Right kidney (tissue), 1 donor: ENCODE data around the gene CASP8AP2.
"Not testable (repeated sequence)": the region's sequence is repeated elsewhere in the genome, so short reads cannot be mapped to it uniquely, and the experiment has no call there.

Experiments
- DNase-seq: peaks from one replicate; pipeline ENCODE4 v3.0.0-alpha.2; 2016

Gene CASP8AP2

DNA sequence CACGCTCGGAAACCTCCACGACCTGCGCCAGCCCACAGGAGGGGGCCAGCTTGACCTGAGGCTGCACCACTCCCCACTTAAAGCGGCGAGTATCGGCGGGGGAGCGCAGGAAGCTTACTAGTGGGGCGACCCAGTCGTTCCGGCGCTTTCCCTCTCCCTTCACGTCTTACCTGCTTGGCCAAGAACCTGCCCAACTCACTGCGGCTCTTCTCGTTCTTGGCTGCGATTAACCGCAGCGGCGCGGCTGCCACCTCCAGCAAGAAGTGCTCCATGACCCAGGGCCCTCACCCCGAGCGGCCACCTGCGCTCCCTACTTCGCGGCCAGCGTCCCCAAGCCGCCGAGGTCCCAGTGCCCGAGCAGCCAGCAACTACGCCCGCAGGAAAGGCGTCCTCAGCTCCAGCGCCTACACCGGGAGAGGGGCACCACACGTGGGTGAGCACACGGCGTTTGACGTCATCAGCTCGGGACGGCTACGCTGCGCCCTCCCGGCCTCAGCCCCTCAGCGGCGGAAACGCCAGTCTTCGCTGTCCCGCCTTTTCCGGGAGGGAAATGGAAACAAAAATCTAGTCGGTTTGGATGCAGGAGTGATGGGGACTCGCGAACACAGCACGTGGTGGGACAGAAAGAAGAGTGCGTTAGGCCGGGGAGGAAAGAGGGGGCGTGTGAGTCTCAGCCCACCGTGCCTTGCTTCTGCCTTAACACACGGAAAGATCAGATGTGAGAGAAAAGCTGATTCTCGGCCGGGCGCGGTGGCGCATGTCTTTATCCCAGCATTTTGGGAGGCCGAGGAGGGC, 10.1 kb upstream of the CASP8AP2 start, which contains the start of gene MDN1:
TSS of gene MDN1 (minus strand) at position 459 of the 795 bp plus-strand sequence. CDS start at position 272, 187 bp downstream.
- peak; percentile 90 for DNase-seq

DNA sequence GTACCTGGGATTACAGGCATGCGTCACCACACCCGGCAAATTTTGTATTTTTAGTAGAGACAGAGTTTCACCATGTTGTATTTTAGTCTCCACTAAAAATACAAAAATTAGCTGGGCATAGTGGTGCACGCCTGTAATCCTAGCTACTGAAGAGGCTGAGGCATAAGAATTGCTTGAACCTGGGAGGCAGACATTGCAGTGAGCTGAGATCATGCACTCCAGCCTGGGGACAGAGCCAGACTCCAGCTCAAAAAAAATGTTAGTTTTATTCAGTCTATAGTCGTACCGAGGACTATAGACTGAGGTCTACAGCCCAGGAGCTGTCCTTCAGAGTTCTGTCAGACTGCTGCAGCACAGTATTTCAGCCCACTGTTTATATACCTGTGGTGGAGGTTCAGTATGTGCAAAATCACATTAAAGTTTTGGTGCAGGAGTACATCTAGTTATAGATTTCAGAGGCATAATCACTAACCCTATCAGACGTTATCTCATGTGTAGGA, 3.6 kb upstream of the CASP8AP2 start:
- no peak for DNase-seq

DNA sequence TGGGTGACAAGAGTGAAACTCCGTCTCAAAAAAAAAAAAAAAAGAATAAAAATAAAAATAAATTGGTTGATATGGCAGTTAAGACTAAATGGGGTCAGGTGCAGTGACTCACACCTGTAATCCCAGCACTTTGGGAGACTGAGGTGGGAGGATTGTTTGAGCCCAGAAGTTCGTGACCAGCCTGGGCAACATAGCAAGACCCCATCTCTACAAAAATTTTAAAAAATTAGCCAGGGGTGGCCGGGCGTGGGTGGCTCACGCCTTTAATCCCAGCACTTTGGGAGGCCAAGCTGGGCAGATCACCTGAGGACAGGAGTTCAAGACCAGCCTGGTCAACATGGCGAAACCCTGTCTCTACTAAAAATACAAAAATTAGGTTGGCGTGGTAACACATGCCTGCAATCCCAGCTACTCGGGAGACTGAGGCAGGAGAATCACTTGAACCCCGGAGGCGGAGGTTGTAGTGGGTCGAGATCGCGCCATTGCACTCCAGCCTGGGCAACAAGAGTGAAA, 1.1 kb upstream of the CASP8AP2 start:
- DNase-seq = not testable (repeated sequence)

DNA sequence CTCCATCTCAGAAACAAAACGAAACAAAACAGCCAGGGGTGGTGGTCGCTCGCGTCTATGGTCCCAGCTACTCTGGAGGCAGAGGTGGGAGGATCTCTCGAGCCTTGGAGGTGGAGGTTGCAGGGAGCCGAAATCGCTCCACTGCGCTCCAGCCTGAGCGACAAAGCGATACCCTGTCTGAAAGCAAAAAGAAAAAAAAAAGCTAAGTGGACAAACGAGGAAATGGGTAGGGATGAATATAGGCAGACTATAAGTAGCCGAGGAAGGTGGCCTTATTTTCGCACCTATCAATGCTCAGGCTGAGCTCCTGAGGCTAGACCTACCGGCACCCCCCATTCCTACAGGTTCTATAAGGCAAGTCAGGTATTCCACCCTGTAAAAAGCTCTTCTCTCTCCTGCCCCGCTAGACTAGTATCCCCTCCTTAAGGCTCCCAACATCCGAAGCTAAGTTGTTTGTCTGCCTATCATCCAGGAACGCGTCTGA, 650 bp upstream of the CASP8AP2 start:
- no peak for DNase-seq

DNA sequence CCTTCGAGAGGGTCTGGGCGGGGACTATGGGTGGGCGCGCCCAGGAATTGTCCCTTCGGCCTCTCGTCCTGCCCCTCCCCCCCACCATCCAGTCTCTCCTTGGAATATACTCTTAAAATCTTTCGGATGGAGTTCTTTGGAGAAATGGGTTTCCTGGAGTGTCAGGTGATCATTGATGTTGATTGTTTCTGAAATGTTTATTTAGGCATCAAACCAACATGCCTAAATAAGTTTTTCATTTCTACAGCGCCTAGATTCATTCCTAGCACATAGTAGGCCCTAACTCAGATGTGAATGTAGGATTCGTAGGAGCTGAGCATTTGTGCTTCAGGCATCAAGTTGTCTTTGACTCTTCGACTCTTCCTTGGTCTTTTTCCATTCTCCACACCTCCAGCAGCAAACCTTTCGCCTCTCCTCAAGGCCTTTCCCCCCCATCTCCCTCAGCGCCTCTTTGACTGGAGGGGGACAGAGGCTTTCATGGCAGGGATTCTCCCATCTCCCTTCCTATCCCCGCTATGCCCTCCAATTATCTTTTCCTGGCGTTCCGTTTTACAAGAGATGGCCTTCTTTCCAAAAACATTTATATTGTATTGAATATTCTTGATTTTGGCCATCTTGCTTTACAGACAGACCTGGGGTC, 610 bp downstream of the CASP8AP2 start:
- peak; percentile 13 for DNase-seq

DNA sequence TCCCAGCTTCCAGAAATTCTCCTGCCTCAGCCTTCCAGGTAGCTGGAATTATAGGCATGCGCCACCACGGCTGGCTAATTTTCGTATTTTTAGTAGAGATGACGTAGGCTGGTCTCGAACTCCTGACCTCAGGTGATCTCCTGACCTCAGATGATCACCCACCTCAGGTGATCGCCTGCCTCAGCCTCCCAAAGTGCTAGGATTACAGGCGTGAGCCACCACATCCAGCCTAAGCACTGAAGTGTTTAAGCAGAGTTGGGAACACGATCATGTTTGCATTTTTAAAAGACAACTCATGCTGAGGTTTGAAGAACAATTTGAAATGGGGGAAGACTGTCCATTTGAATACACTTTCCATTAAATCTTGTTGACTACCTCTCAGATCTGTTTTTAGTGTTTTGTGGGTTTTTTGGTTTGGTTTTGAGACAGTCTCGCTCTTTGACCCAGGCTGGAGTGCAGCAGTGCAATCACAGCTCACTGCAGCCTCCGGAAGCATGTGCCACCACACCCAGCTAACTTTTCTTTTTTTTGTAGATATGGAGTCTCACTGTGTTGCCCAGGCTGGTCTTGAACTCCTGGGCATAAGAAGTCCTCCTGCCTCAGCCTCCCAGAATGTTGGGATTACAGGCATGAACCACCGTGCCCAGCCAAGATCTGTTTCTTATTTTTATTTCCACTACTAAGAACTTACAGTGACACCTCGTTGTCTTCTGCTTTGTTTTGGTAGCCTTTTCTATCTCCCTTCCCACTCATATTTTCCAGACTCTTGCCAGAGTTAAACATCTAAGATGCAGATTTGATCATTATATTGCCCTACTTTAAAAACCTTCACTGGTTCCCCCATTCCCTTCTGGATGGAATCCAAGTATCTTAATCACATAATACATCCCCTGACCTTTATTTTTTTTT, 5.5 kb downstream of the CASP8AP2 start:
- no peak for DNase-seq

DNA sequence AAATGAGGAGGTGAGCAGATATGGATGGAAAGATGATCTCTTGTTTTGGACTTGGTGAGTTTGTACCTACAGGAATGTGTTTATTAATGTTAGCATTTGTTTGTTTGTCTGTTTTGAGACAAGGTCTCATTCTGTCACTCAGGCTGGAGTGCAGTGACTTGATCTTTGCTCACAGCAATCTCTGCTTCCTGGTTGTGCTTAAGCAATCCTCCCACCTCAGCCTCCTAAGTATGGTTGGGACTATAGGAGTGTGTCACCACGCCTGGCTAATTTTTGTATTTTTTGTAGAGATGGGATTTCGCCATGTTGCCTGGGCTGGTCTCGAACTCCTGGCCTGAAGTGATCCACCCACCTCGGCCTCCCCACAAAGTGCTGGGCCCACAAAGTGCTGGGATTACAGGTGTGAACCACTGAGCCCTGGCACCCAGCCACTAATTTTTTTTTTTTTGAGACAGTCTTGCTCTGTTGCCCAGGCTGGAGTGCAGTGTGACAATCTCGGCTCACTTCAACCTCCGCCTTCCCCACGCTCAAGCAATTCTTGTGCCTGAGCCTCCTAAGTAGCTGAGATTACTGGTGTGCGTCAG, 7.1 kb downstream of the CASP8AP2 start:
- no peak for DNase-seq

DNA sequence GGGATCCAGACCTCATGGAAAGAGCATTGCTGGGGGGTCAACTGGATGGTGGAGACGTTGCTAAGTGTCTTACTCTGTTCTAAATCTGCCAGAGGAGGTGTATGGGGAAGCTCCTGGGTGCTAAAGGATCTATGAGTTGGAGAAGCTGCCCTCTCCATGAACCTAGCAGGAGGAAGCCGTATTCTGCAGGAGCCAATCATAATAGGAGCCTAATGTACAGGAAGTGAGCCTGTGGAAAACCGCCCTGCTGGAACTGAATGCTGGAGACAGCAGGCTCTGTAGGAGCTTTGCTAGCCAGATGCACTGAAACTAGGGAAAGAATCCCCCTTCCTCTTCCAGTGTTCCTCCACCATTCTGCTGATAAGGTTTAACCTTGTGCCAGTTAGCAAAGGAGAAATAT, 10.9 kb downstream of the CASP8AP2 start:
- DNase-seq = no peak

DNA sequence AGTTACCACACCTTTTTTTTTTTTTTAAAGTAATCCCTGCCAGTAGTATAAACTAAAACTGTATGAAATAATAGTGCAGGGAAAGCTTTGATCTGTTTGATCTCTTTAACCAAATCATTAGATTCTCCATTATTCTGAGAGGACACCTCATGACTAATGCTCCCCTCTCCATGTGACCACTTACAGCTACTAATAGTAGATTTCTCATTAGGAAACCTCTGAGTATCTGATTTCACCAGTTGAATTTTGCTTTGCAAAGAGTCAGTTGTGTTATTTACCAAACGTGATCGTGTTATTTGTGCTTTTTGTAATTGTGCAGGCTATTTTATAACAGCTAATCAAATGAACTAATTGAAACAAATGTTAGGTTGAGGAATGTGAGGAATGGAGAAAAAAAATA, 12.5 kb downstream of the CASP8AP2 start:
- DNase-seq = no peak

DNA sequence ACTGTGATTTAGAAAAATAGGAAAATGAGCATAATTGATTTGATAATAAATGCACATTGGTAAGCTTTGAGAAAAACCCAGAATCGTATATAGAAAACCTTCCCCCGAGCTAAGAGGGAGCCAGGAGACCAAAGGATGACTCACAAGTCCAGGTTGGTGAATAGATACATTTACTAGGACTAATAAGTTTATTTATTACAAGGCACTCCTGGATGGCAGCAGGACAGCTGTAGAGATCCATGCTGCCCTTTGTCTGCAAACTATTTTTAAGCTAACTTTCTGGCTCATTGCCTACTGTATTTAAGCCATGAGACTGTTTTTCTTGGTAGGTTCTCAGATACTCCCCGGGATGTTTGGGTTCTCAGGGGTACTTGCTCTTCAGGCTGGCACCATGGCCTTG, 13.4 kb downstream of the CASP8AP2 start:
- no peak for DNase-seq

DNA sequence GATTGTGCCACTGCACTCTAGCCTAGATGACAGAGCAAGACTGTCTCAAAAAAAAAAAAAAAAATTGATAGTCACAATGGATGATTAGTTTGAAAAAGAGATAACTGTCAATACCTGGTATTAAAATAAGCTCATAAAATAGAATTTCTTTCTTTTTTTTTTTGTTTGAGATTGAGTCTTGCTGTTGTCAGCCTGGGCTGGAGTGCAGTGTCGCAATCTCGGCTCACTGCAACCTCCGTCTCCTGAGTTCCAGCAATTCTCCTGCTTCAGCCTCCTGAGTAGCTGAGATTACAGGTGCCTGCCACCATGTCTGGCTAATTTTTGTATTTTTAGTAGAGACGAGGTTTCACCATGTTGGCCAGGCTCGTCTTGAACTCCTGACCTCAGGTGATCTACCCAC, 17.8 kb downstream of the CASP8AP2 start:
- not testable (repeated sequence) for DNase-seq

DNA sequence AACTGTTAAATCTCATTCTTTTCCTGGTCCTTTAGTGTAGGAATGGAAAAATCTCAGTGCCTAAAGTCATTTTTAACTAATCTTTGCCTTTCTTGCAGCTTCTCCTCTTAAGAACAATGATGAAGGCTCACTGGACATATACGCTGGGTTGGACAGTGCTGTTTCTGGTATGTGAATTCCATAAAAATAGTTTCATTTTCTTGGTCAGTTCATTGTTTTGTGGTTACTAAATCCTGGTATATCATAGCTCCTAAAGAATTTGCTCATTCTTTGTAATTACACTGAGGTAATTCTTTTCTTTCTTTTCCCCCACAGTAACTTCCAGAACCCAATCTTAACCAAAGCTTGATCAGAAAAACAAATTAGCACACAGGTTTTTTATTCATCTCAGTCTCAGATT, 23.4 kb downstream of the CASP8AP2 start:
- no peak for DNase-seq

DNA sequence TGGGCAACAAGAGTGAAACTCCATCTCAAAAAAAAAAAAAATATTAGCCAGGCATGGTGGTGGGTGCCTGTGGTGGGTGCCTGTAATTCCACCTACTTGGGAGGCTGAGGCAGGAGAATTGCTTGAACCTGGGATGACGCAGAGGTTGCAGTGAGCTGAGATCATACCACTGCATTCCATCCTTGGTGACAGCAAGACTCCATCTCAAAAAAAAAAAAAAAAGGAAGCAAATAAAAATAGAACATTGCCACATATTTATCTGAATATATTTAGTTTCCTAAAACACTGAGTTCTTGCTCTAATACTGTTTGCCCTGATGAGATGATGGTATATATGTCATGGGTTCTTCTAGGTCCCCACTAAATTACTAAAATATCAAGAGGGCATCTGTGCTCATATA, 28.4 kb downstream of the CASP8AP2 start:
- DNase-seq = no peak

DNA sequence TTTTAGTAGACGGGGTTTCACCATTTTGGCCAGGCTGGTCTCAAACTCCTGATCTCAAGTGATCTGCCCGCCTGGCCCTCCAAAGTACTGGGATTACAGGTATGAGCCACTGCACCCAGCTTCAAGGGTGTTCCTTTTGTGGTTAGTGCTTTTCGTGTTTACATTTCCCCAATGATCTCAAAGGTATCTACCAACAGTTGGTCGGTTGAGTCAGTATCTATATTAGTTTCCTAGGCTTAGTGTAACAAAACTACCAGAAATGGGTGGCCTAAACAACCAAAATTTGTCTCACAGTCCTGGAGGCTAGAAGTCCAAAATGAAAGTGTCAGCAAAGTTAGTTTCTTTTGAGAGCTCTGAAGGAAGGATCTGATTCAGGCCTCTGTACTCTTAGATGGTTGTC, 30.1 kb downstream of the CASP8AP2 start:
- no peak for DNase-seq

DNA sequence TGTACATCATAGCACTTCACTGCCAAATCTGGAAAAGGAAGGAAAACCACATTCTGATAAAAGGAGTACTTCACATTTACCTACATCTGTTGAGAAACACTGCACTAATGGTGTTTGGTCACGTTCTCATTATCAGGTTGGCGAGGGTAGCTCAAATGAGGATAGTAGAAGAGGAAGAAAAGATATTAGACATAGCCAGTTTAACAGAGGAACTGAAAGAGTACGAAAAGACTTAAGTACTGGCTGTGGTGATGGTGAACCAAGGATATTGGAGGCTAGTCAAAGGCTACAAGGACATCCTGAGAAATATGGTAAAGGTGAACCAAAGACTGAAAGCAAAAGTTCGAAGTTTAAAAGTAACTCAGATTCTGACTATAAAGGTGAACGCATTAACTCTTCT, 32.6 kb downstream of the CASP8AP2 start:
- DNase-seq = no peak

DNA sequence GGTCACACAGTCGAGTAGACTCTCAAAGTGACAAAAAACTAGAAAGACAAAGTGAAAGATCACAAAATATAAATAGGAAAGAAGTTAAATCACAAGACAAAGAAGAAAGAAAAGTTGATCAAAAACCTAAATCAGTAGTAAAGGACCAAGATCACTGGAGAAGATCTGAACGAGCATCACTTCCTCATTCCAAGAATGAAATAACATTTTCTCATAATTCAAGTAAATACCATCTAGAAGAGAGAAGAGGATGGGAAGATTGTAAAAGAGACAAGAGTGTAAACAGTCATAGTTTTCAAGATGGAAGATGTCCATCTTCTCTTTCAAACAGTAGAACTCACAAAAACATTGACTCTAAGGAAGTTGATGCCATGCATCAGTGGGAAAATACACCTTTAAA, 33.0 kb downstream of the CASP8AP2 start:
- DNase-seq = no peak

DNA sequence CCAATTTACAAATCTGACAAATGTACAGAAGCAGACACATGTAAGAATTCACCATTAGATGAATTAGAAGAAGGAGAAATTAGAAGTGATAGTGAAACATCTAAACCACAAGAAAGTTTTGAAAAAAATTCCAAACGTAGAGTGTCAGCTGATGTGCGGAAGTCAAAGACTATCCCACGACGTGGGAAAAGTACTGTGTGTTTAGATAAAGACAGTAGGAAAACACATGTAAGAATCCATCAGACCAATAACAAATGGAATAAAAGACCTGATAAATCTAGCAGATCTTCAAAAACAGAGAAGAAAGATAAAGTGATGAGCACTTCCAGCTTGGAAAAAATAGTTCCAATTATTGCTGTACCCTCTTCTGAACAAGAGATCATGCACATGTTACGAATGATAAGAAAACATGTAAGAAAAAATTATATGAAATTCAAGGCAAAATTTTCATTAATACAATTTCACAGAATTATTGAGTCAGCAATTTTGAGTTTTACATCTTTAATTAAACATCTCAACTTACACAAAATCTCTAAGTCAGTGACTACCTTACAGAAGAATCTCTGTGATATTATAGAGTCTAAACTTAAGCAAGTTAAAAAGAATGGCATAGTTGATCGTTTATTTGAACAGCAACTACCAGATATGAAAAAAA, 36.5 kb downstream of the CASP8AP2 start:
- DNase-seq = no peak

DNA sequence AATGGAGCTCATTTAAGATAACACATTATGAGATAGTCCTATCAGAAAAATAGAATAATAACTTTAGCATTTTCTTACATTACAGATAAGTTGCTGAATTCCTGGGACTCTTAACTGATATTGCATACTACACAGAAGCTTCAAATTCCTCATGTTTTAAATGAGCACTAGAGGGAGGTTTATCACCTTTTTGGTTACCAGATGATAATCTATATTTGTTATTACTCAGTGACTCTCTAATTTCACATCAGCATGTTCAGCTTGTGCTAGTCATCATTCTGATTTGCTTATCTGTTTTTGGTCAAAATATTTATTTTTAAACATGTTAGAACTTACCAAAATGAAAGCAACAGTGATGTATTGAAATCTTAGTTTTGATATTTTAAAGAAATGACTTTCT, 44.0 kb downstream of the CASP8AP2 start:
- no peak for DNase-seq

DNA sequence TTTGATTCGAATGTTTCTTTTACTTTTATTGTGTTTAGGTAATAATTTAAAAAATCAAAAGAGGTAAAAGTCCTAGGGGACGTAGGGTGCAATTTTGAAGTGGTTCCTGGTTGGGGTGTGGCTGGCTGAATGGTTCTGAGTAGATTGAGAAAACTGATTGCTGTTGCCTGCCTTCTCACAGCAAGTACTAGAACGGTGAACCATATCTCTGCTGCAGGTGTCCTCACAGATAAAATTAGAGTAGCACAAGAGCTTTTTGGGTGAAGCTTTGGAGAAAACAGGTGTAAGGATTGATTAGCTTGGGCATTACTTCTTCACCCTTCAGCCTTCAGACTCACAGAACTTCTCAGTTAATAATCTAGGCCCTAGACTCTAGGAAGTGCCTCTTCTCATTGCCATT, 44.8 kb downstream of the CASP8AP2 start:
- no peak for DNase-seq

DNA sequence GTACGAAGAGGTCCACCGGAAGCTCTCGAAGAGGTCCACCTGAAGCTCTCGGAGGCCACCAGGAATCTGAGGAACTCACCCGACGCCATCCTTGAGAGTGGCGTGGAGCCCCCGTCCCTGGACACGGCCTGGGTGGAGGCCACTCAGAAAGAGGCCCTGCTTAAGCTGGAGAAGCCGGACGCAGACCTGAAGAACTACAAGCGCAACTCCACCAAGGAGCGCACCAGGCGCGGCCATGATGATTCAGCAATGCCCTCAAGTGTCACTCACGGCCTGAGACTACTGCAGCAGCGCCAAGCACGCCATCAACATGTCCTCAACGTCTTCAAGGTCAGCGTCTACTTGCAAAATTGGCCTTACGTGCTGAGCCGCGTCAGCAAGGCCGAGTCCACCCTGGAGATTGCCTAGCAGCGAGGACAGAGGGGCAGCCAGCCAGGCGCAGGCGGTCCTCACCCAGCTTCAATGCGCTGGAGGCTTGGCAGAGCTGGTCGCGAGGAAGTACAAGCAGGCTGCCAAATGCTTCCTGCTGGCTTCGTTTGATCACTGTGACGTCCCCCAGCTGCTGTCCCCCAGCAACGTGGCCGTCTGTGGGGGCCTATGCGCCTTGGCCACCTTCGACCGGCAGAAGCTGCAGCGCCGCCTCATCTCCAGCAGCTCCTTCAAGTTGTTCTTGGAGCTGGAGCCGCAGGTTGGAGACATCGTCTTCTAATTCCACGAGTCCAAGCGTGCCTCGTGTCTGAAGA, 56.9 kb downstream of the CASP8AP2 start:
- DNase-seq = no peak
